HUES64 (cell line): ENCODE measurements around the gene PABPC1L. TPM values are rescaled to one million over a fixed set of nuclear protein-coding genes. Genes with fewer than 3 reads are reported as not detected.
"Not testable (repeated sequence)": the region's sequence is repeated elsewhere in the genome, so short reads cannot be mapped to it uniquely, and the experiment has no call there.

Experiments
- H3K27ac ChIP-seq: 2 replicates; pipeline ENCODE4 v1.7.0; 2013; ENCODE audit warnings: low read depth, low read length, inconsistent platforms
- H3K27me3 ChIP-seq: 2 replicates; pipeline ENCODE4 v1.6.1; 2013; ENCODE audit warnings: mild to moderate bottlenecking, low read length; ENCODE audit not compliant: insufficient read depth
- H3K36me3 ChIP-seq: 2 replicates; pipeline ENCODE4 v1.6.1; 2013; ENCODE audit warnings: mild to moderate bottlenecking, low read length; ENCODE audit not compliant: insufficient read depth
- H3K4me1 ChIP-seq: 2 replicates; pipeline ENCODE4 v1.6.1; 2013; ENCODE audit warnings: mild to moderate bottlenecking, low read length, moderate library complexity; ENCODE audit not compliant: insufficient read depth
- H3K4me3 ChIP-seq: 2 replicates; pipeline ENCODE4 v1.5.1; 2013; ENCODE audit warnings: mild to moderate bottlenecking, low read length, moderate library complexity
- H3K9ac ChIP-seq: 2 replicates; pipeline ENCODE4 v1.6.1; 2013; ENCODE audit warnings: mild to moderate bottlenecking, low read depth, low read length
- H3K9me3 ChIP-seq: 2 replicates; pipeline ENCODE4 v1.6.1; 2013; ENCODE audit warnings: low read depth, low read length; ENCODE audit not compliant: insufficient read depth
- WGBS: fragments of 150-250, 120-280 bp; methylation state at CpG from one replicate; pipeline ENCODE4 v1.1.7; 2013; ENCODE audit warnings: missing lambda C conversion rate; 5-methylcytosine and 5-hydroxymethylcytosine counted together
- polyA plus RNA-seq, 2 experiments: library from polyadenylated mRNA; stranded (reverse); fragments of 50-300 nt; gene quantifications; one replicate each; pipeline ENCODE4 v1.2.3, GENCODE V29; 2013

Gene PABPC1L
- 30.5 TPM for polyA plus RNA-seq (2013, experiment 1 of 2)
- polyA plus RNA-seq (2013, experiment 2 of 2) = 25.5 TPM

- H3K4me1 ChIP-seq = peaks cover 10% of the 10 kb centered on the region
- peaks cover 63% of the 10 kb centered on the region for H3K36me3 ChIP-seq
- peak within 1 kb of the TSS; percentile 69; the same call in 1 of the 2 replicates for H3K27ac ChIP-seq
- 1% methylated on average over 61 of the region's 61 CpGs for WGBS
- peak within 1 kb of the TSS; percentile 87 for H3K4me3 ChIP-seq
- H3K27me3 ChIP-seq = no peaks in the 10 kb centered on the region
- H3K9ac ChIP-seq = peak within 1 kb of the TSS; percentile 80
- no peaks in the 10 kb centered on the region for H3K9me3 ChIP-seq
These were observed at the start of gene PABPC1L for GRCh38 chr20:44909872-44910689. PABPC1L (plus strand) TSS chr20:44910060; CDS start chr20:44910144, 84 bp downstream.

DNA sequence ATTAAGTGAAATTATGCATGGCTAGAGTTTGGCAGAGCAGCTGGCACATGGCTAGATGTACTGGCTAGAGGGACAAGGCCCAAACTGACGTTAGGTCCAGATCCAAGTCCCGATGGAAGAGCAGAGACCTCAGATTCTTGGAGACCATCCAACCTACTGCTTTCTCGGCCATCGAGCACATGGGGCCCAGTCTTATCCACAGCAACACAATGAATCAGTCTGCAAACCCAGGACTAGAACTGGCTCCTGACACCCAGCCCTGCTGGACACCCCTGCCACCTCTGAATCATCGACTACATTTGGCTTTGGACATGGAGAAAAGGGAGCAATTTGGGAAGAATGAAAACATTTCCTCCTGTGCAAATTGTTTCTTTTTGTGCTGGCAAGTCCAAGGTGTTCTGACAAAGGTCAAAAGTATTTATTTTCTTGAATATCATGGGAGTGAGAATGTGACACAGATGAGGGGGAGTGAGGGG lies 48.3 kb upstream of the PABPC1L start:
- H3K4me3 ChIP-seq = no peak overlapping the region

GRCh38 chr20:44862286-44862685 lies 47.6 kb upstream of the PABPC1L start:
- H3K27ac ChIP-seq = no peak overlapping the region
- no peak overlapping the region for H3K9ac ChIP-seq
- 85% methylated on average over 2 of the region's 2 CpGs for WGBS
- H3K36me3 ChIP-seq = no peaks in the 10 kb centered on the region
- H3K9me3 ChIP-seq = no peaks in the 10 kb centered on the region
- no peaks in the 10 kb centered on the region for H3K4me1 ChIP-seq
- no peak overlapping the region for H3K4me3 ChIP-seq
- H3K27me3 ChIP-seq = no peaks in the 10 kb centered on the region

More for the DNA sequence above, 48.3 kb upstream of the PABPC1L start:
- H3K9ac ChIP-seq = no peak overlapping the region
- no peaks in the 10 kb centered on the region for H3K4me1 ChIP-seq
- H3K9me3 ChIP-seq = no peaks in the 10 kb centered on the region
- H3K27me3 ChIP-seq = no peaks in the 10 kb centered on the region
- H3K36me3 ChIP-seq = no peaks in the 10 kb centered on the region
- WGBS = 93% methylated on average over 5 of the region's 5 CpGs
- no peak overlapping the region for H3K27ac ChIP-seq

DNA sequence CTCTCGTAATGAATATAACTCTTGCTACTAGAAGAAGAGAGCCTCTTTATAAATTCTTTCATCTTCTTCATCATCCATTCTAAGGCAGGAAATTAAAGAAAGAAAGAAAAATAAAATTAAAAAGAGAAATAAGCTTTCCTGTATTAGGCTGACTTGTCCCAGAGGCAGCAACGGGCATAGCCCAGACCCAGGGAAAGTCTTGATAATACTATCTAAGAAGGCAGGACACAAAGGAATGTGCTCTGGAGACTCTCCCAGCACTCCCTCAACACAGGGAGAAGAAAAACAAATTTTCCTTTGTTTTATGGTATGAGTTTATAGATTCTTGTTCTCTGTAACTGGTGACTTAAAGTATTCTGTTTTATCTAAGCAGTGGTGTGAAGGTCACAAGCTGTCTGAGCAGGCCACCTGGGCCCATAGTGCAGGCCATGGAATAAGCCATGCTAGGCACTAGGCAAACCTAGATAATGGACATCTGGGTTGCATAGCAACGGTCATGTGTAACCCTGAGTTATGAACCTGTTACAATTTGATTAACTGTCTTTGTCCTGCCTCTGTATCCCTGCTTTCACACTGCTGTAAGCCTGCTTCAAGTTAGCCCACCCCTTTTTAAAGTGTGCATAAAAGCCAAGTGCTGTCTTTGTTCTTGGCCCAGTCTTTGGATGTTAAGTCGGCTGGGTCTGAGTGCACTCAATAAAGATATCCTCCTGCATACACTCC lies 46.3 kb upstream of the PABPC1L start:
- not testable (repeated sequence) for H3K9me3 ChIP-seq, H3K9ac ChIP-seq, H3K4me3 ChIP-seq, H3K36me3 ChIP-seq, H3K27me3 ChIP-seq, H3K4me1 ChIP-seq, H3K27ac ChIP-seq
- 82% methylated on average over 4 of the region's 4 CpGs for WGBS

DNA sequence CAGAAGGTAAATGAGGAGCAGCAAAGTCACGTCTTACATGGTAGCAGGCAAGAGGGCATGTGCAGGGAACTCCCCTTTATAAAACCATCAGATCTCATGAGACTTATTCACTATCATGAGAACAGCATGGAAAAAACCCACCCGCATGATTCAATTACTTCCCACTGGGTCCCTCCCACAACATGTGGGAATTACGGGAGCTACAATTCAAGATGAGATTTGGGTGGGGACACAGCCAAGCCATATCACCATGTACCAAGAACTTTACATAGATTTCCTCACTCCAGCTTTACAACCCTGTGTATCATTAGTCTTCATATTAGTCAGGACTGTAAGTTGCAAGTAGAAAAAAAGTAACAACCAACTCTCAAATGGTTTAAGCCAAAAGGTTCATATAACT lies 45.4 kb upstream of the PABPC1L start:
- WGBS = 94% methylated on average over 3 of the region's 3 CpGs
- H3K27me3 ChIP-seq, H3K4me3 ChIP-seq, H3K4me1 ChIP-seq, H3K9ac ChIP-seq, H3K27ac ChIP-seq, H3K9me3 ChIP-seq, H3K36me3 ChIP-seq: not testable (repeated sequence)

GRCh38 chr20:44866703-44867335 lies 43.0 kb upstream of the PABPC1L start:
- Histone ChIP-seq H3K9me3 (no peaks in the 10 kb centered on the region), H3K4me1 (no peaks in the 10 kb centered on the region), H3K9ac (no peak overlapping the region), H3K4me3 (no peak overlapping the region), H3K27ac (no peak overlapping the region), H3K27me3 (peaks cover 6% of the 10 kb centered on the region; the same call in 1 of the 2 replicates), H3K36me3 (no peaks in the 10 kb centered on the region)
- 90% methylated on average over 8 of the region's 8 CpGs for WGBS

- 84% methylated on average over 3 of the region's 5 CpGs for WGBS
- no peak overlapping the region for H3K9ac ChIP-seq
These were observed 40.4 kb upstream of the PABPC1L start for GRCh38 chr20:44869471-44869870.

DNA sequence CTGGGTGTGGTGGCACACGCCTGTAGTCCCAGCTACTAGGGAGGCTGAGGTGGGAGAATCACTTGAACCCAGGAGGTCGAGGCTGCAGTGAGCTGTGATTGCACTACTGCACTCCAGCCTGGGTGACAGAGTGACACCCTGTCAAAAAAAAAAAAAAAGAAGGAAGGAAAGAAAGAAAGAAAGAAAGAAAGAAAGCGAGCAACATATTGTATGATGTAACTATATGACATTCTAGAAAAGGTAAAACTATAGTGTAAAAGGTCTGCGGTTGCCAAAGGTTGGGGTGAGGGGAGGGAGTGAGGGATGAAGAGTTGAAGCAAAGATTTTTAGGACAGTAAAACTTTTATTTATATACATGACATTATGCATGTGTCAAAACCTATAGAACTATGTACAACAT lies 27.5 kb upstream of the PABPC1L start:
- H3K4me3 ChIP-seq, H3K27me3 ChIP-seq, H3K27ac ChIP-seq, H3K9me3 ChIP-seq, H3K9ac ChIP-seq, H3K36me3 ChIP-seq: not testable (repeated sequence)
- WGBS = 86% methylated on average over 3 of the region's 4 CpGs
- peaks cover 14% of the 10 kb centered on the region for H3K4me1 ChIP-seq

More at GRCh38 chr20:44869471-44869870, 40.4 kb upstream of the PABPC1L start:
- Histone ChIP-seq H3K36me3 (no peaks in the 10 kb centered on the region), H3K27me3 (peaks cover 6% of the 10 kb centered on the region; the same call in 1 of the 2 replicates), H3K9me3 (no peaks in the 10 kb centered on the region), H3K27ac (no peak overlapping the region), H3K4me1 (no peaks in the 10 kb centered on the region), H3K4me3 (no peak overlapping the region)

DNA sequence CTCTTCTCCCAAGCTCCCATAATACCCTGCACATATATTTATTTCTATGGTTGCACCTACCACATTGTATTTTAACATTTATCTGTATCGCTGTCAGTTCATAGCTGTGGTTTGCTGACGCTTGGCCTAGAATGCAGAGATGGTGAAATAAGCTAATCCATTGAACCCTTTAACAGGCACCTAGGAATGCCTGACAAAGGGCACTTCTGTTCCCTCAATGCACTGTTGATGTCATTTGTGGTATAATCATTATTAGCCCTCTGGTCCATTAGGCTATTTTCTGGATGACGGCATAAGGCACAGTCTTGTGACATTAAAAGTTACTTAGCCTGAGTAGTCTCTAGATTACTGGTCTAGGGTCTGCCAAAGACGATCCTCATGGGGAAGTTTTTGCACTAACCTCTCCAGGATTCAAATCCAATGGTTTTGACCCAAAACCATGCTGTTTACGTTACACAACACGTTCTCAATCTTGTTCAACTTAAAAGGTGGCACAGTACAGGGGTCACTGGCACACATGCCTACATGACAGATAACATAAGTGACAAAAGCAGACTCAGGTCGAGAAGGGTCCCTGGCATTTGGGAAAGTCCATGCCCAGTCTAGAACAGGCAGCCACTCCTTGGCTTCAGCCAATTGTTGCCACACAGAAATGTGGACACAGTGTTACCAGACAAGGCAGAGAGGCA lies 26.5 kb upstream of the PABPC1L start:
- Histone ChIP-seq H3K4me3 (no peak overlapping the region), H3K27me3 (no peaks in the 10 kb centered on the region), H3K36me3 (peaks cover 10% of the 10 kb centered on the region), H3K27ac (no peak overlapping the region), H3K4me1 (peaks cover 23% of the 10 kb centered on the region), H3K9me3 (no peaks in the 10 kb centered on the region), H3K9ac (no peak overlapping the region)
- WGBS = 90% methylated on average over 7 of the region's 7 CpGs

DNA sequence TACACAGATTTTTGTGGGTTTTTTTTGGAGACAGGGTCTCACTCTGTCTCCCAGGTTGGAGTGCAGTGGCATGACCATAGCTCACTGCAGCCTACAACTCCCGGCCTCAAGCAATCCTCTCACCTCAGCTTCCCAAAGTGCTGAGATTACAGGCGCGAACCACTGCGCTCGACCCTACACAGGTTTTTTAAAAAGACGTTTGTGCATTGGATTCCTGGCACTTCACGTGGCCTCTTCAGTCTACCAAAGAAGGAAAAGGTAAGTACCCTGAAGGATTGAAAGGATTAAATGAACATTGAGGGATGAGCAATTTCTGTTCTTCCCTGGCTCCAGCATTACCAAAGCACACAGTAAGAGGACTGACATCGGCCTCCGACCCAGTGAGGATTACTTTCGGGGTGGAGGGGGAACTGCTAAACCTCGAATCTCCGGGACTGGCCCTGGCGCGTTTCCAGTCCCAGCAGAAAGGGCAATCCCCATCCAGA lies 24.9 kb upstream of the PABPC1L start:
- H3K27me3 ChIP-seq = no peaks in the 10 kb centered on the region
- peak overlapping the region; percentile 76 for H3K27ac ChIP-seq
- peak overlapping the region; percentile 73; the same call in 1 of the 2 replicates for H3K9ac ChIP-seq
- H3K9me3 ChIP-seq = no peaks in the 10 kb centered on the region
- H3K36me3 ChIP-seq = peaks cover 15% of the 10 kb centered on the region
- peak overlapping the region; percentile 66 for H3K4me3 ChIP-seq
- peaks cover 23% of the 10 kb centered on the region for H3K4me1 ChIP-seq
- 19% methylated on average over 14 of the region's 14 CpGs for WGBS
